ENCODE measurements around the gene MDN1. TPM values are rescaled to one million over a fixed set of nuclear protein-coding genes. Genes with fewer than 3 reads are reported as not detected.

The MDN1 gene
- total RNA-seq, 1 experiment from 2014 or later, result 53.6 TPM

DNA sequence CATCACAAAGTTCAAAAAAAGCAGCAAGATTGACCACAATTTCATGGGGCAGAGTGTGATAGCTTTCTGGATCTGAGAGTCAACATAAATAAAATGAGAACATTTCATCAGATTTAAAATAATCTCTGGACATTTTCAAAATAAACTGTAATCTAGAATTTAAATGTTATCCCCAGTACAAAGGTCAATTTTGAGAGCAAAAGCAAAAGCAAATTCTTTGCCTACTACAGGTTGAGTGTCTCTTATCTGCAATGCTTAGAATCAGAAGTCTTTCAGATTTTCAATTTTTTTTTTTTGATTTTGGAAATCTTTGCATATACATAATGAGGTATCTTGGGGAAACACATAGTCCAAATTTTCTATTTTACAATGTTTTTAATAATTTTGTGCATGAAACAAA is 113.5 kb downstream of the MDN1 start:
- ChIA-PET CTCF (no interaction called here), RAD21 (ENCODE audit: low non-redundant PET in 1 of 2, low total read pairs in 2 of 2, uncharacterized antibody in 2 of 2, unreplicated experiment in 2 of 2) (no interaction called here), POLR2A (no interaction called here)
- Histone ChIP-seq H3K9me2 (ENCODE audit: insufficient read depth) (no peaks in the 10 kb centered on the region), H4K20me1 (ENCODE audit: insufficient read depth) (no peaks in the 10 kb centered on the region), H3K79me2 (ENCODE audit: insufficient read depth, low read length) (no peaks in the 10 kb centered on the region), H3K4me1 (ENCODE audit: control insufficient read depth in 1 of 2, insufficient read depth in 2 of 2, low read length in 2 of 2) (no peaks in the 10 kb centered on the region), H3K9ac (ENCODE audit: low read length) (no peak overlapping the region), H3K4me3 (replicated peaks in 1 of 2; ENCODE audit: low read depth in 1 of 2, low read length in 2 of 2) (no peak overlapping the region), H3K27me3 (ENCODE audit: insufficient read depth, low read length) (no peaks in the 10 kb centered on the region), H3K4me2 (ENCODE audit: low read length) (no peak overlapping the region), H2AFZ (ENCODE audit: low read depth, low read length, poor library complexity, severe bottlenecking) (no peak overlapping the region), H3K27ac (ENCODE audit: low read depth, low read length) (no peak overlapping the region), H3K36me3 (ENCODE audit: control insufficient read depth in 1 of 2, insufficient read depth in 2 of 2, low read length in 2 of 2) (peaks cover 27 to 62% of the 10 kb centered on the region in 2 experiments), H3K9me3 (ENCODE audit: control insufficient read depth in 1 of 2, insufficient read depth in 1 of 2, low read depth in 1 of 2, low read length in 2 of 2) (no peaks in the 10 kb centered on the region)
- DNase-seq (ENCODE audit: low read depth, low spot score), result no peak
- TF ChIP-seq SIN3A (IDR thresholded peaks at IDR 0.05; ENCODE audit: low read depth), result no peak
- no peak for TF ChIP-seq TCF7L2 (IDR thresholded peaks at IDR 0.05; ENCODE audit: borderline replicate concordance, extremely low read depth, insufficient read depth, insufficient read length)
- TF ChIP-seq SP1 (IDR thresholded peaks at IDR 0.05; ENCODE audit: low read depth), result no peak
- TF ChIP-seq, protein P1, sequence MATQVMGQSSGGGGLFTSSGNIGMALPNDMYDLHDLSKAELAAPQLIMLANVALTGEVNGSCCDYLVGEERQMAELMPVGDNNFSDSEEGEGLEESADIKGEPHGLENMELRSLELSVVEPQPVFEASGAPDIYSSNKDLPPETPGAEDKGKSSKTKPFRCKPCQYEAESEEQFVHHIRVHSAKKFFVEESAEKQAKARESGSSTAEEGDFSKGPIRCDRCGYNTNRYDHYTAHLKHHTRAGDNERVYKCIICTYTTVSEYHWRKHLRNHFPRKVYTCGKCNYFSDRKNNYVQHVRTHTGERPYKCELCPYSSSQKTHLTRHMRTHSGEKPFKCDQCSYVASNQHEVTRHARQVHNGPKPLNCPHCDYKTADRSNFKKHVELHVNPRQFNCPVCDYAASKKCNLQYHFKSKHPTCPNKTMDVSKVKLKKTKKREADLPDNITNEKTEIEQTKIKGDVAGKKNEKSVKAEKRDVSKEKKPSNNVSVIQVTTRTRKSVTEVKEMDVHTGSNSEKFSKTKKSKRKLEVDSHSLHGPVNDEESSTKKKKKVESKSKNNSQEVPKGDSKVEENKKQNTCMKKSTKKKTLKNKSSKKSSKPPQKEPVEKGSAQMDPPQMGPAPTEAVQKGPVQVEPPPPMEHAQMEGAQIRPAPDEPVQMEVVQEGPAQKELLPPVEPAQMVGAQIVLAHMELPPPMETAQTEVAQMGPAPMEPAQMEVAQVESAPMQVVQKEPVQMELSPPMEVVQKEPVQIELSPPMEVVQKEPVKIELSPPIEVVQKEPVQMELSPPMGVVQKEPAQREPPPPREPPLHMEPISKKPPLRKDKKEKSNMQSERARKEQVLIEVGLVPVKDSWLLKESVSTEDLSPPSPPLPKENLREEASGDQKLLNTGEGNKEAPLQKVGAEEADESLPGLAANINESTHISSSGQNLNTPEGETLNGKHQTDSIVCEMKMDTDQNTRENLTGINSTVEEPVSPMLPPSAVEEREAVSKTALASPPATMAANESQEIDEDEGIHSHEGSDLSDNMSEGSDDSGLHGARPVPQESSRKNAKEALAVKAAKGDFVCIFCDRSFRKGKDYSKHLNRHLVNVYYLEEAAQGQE (IDR thresholded peaks at IDR 0.05; ENCODE audit: low read depth), result no peak
- TF ChIP-seq CBX3 (IDR thresholded peaks at IDR 0.05; ENCODE audit: low read depth), result no peak
- no peak for TF ChIP-seq ELF1 (IDR thresholded peaks at IDR 0.05; ENCODE audit: borderline replicate concordance, low read depth)
- no peak for TF ChIP-seq ZNF274 (IDR thresholded peaks at IDR 0.05; ENCODE audit: low read depth, low read length)
- intact Hi-C loops (cut with micrococcal nuclease), result no loop called here
- ATAC-seq, result no peak
- no TSS peak for BruUV-seq (replicated peaks)

DNA sequence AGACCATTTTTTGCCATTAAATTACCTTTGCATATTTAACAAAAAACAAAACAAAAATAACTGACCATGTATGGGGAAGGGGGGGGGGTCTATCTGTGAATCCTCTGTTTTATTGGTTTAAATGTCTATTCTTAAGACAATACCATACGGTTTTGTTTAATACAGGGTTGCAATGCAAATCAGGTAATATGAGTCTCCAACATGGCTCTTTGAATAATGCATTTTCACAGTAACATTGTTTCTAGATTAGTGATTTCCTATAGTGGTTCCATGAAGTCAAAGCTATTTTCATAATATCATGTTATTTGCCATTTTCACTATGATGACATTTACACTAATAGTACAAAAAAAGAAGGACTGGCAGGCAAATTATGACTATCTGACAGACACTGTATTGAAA is 116.3 kb downstream of the MDN1 start:
- Histone ChIP-seq H3K4me3 (replicated peaks in 1 of 2; ENCODE audit: low read depth in 1 of 2, low read length in 2 of 2) (no peak overlapping the region), H4K20me1 (ENCODE audit: insufficient read depth) (no peaks in the 10 kb centered on the region), H3K9me2 (ENCODE audit: insufficient read depth) (no peaks in the 10 kb centered on the region), H3K36me3 (ENCODE audit: control insufficient read depth in 1 of 2, insufficient read depth in 2 of 2, low read length in 2 of 2) (peaks cover 45 to 57% of the 10 kb centered on the region in 2 experiments), H3K9me3 (ENCODE audit: control insufficient read depth in 1 of 2, insufficient read depth in 1 of 2, low read depth in 1 of 2, low read length in 2 of 2) (no peaks in the 10 kb centered on the region), H2AFZ (ENCODE audit: low read depth, low read length, poor library complexity, severe bottlenecking) (no peak overlapping the region), H3K9ac (ENCODE audit: low read length) (no peak overlapping the region), H3K4me1 (ENCODE audit: control insufficient read depth in 1 of 2, insufficient read depth in 2 of 2, low read length in 2 of 2) (no peaks in the 10 kb centered on the region), H3K4me2 (ENCODE audit: low read length) (no peak overlapping the region), H3K79me2 (ENCODE audit: insufficient read depth, low read length) (no peaks in the 10 kb centered on the region), H3K27me3 (ENCODE audit: insufficient read depth, low read length) (no peaks in the 10 kb centered on the region), H3K27ac (ENCODE audit: low read depth, low read length) (no peak overlapping the region)
- ATAC-seq, result no peak
- POLR2A ChIA-PET, result no interaction called here
- intact Hi-C loops (cut with micrococcal nuclease), result no loop called here
- BruUV-seq (replicated peaks), result no TSS peak
- CTCF ChIA-PET, result no interaction called here
- no peak for DNase-seq (ENCODE audit: low read depth, low spot score)
- RAD21 ChIA-PET (ENCODE audit: low non-redundant PET in 1 of 2, low total read pairs in 2 of 2, uncharacterized antibody in 2 of 2, unreplicated experiment in 2 of 2), result no interaction called here
- TF ChIP-seq, protein P2, sequence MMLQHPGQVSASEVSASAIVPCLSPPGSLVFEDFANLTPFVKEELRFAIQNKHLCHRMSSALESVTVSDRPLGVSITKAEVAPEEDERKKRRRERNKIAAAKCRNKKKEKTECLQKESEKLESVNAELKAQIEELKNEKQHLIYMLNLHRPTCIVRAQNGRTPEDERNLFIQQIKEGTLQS (IDR thresholded peaks at IDR 0.05), result no peak
- no peak for TF ChIP-seq YY1 (IDR thresholded peaks at IDR 0.05; ENCODE audit: extremely low read depth, insufficient replicate concordance, low read depth, low read length)
- no peak for TF ChIP-seq SIN3A (IDR thresholded peaks at IDR 0.05; ENCODE audit: low read depth)
- TF ChIP-seq, protein P3, sequence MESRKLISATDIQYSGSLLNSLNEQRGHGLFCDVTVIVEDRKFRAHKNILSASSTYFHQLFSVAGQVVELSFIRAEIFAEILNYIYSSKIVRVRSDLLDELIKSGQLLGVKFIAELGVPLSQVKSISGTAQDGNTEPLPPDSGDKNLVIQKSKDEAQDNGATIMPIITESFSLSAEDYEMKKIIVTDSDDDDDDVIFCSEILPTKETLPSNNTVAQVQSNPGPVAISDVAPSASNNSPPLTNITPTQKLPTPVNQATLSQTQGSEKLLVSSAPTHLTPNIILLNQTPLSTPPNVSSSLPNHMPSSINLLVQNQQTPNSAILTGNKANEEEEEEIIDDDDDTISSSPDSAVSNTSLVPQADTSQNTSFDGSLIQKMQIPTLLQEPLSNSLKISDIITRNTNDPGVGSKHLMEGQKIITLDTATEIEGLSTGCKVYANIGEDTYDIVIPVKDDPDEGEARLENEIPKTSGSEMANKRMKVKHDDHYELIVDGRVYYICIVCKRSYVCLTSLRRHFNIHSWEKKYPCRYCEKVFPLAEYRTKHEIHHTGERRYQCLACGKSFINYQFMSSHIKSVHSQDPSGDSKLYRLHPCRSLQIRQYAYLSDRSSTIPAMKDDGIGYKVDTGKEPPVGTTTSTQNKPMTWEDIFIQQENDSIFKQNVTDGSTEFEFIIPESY (IDR thresholded peaks at IDR 0.05; ENCODE audit: extremely low read depth, insufficient replicate concordance, low read length), result no peak
- TF ChIP-seq POLR2AphosphoS5 (IDR thresholded peaks at IDR 0.05; ENCODE audit: low read depth, low read length), result no peak
- TF ChIP-seq SRF (IDR thresholded peaks at IDR 0.05; ENCODE audit: low read depth), result no peak
